Measurements from ENCODE around the gene SLC2A4RG. TPM values are rescaled to one million over a fixed set of nuclear protein-coding genes. Genes with fewer than 3 reads are reported as not detected.

Gene SLC2A4RG
- total and polyA plus RNA-seq, 2 experiments from 2014 or later, result 43.9 to 50.4 TPM

GRCh38 chr20:63700199-63701050, 39.2 kb upstream of the SLC2A4RG start:
- 95% methylated on average over 38 of the region's 43 CpGs for WGBS (ENCODE audit: low lambda C conversion rate, missing lambda C conversion rate)
- H3K79me2 ChIP-seq, result peaks cover 2% of the 10 kb centered on the region
- H3K27ac ChIP-seq, result no peak overlapping the region
- no peaks in the 10 kb centered on the region for H3K9me3 ChIP-seq (ENCODE audit: low read depth)
- no peak for DNase-seq (ENCODE audit: low spot score)
- H3K4me3 ChIP-seq, result no peak overlapping the region
- no peaks in the 10 kb centered on the region for H3K9me2 ChIP-seq (replicated peaks; ENCODE audit: insufficient read depth)
- no peaks in the 10 kb centered on the region for H4K20me1 ChIP-seq (ENCODE audit: insufficient read depth, poor library complexity, severe bottlenecking)
- H2AFZ ChIP-seq, result no peak overlapping the region
- no peak overlapping the region for H3K4me2 ChIP-seq
- TF ChIP-seq EZH2phosphoT487 (IDR thresholded peaks at IDR 0.05; ENCODE audit: low read depth, severe bottlenecking, unreplicated experiment) (no peak), EZH2 (IDR thresholded peaks at IDR 0.05; ENCODE audit: borderline replicate concordance) (no peak), CTCF (IDR thresholded peaks at IDR 0.05; ENCODE audit: poor library complexity) (no peak)
- no peaks in the 10 kb centered on the region for H3K36me3 ChIP-seq (replicated peaks; ENCODE audit: insufficient read depth, low read depth)
- peaks cover 10% of the 10 kb centered on the region for H3K4me1 ChIP-seq (ENCODE audit: insufficient read depth)
- H3K27me3 ChIP-seq, result no peaks in the 10 kb centered on the region

- Histone ChIP-seq H3K4me3 (no peak overlapping the region), H3K9me2 (replicated peaks; ENCODE audit: insufficient read depth) (no peaks in the 10 kb centered on the region), H2AFZ (no peak overlapping the region), H4K20me1 (ENCODE audit: insufficient read depth, poor library complexity, severe bottlenecking) (no peaks in the 10 kb centered on the region), H3K4me1 (ENCODE audit: insufficient read depth) (peaks cover 10% of the 10 kb centered on the region), H3K79me2 (peaks cover 8% of the 10 kb centered on the region), H3K36me3 (replicated peaks; ENCODE audit: insufficient read depth, low read depth) (no peaks in the 10 kb centered on the region), H3K4me2 (no peak overlapping the region), H3K9me3 (ENCODE audit: low read depth) (no peaks in the 10 kb centered on the region), H3K27ac (no peak overlapping the region), H3K27me3 (no peaks in the 10 kb centered on the region)
- no peak for TF ChIP-seq CTCF (IDR thresholded peaks at IDR 0.05; ENCODE audit: poor library complexity)
- TF ChIP-seq EZH2 (IDR thresholded peaks at IDR 0.05; ENCODE audit: borderline replicate concordance), result no peak
- TF ChIP-seq EZH2phosphoT487 (IDR thresholded peaks at IDR 0.05; ENCODE audit: low read depth, severe bottlenecking, unreplicated experiment), result no peak
- DNase-seq (ENCODE audit: low spot score), result no peak
- 92% methylated on average over 5 of the region's 5 CpGs for WGBS (ENCODE audit: low lambda C conversion rate, missing lambda C conversion rate)
Observed at GRCh38 chr20:63701051-63701328, 38.6 kb upstream of the SLC2A4RG start.

- DNase-seq (ENCODE audit: low spot score), result no peak
- H3K27ac ChIP-seq, result no peak overlapping the region
- no peak overlapping the region for H2AFZ ChIP-seq
- H3K4me2 ChIP-seq, result no peak overlapping the region
- H3K9me3 ChIP-seq (ENCODE audit: low read depth), result no peaks in the 10 kb centered on the region
- no peaks in the 10 kb centered on the region for H3K36me3 ChIP-seq (replicated peaks; ENCODE audit: insufficient read depth, low read depth)
- 87% methylated on average over 5 of the region's 14 CpGs for WGBS (ENCODE audit: low lambda C conversion rate, missing lambda C conversion rate)
- peaks cover 1% of the 10 kb centered on the region for H4K20me1 ChIP-seq (ENCODE audit: insufficient read depth, poor library complexity, severe bottlenecking)
- no peaks in the 10 kb centered on the region for H3K27me3 ChIP-seq
- H3K79me2 ChIP-seq, result peaks cover 13% of the 10 kb centered on the region
- TF ChIP-seq EZH2phosphoT487 (IDR thresholded peaks at IDR 0.05; ENCODE audit: low read depth, severe bottlenecking, unreplicated experiment) (no peak), CTCF (IDR thresholded peaks at IDR 0.05; ENCODE audit: poor library complexity) (no peak), EZH2 (IDR thresholded peaks at IDR 0.05; ENCODE audit: borderline replicate concordance) (no peak)
- H3K4me3 ChIP-seq, result no peak overlapping the region
- no peaks in the 10 kb centered on the region for H3K9me2 ChIP-seq (replicated peaks; ENCODE audit: insufficient read depth)
- peaks cover 13% of the 10 kb centered on the region for H3K4me1 ChIP-seq (ENCODE audit: insufficient read depth)
Observed at GRCh38 chr20:63701329-63702035, 38.1 kb upstream of the SLC2A4RG start.

All from hepatocyte (in vitro differentiated cells).